Caco-2 (cell line): ENCODE data around the gene NRXN3. TPM values are rescaled to one million over a fixed set of nuclear protein-coding genes. Genes with fewer than 3 reads are reported as not detected.

Source experiments
- BruUV-seq: library from RNA; stranded (reverse); fragments of 400-500 nt; replicated peaks from 2 replicates; lab custom pipeline; 2021; lab: Mats Ljungman, UMichigan
- CTCF ChIA-PET: fragments of 300-600 bp; sonication (Branson Sonifier 250); formaldehyde crosslinking; loops from one replicate; lab custom pipeline; 2022; ENCODE audit warnings: antibody characterized with exemption; lab: Charles Lee
- POLR2A ChIA-PET: fragments of 300-600 bp; sonication (Branson Sonifier 250); formaldehyde crosslinking; loops from one replicate; lab custom pipeline; 2022; ENCODE audit warnings: antibody characterized with exemption; lab: Charles Lee
- DNase-seq, 2 experiments: peaks; one replicate each; pipeline versions ENCODE4 v3.0.0 to v3.0.0-alpha.2; 2020 to 2022
- H3K27me3 ChIP-seq: replicated peaks from 2 replicates; pipeline ENCODE4 v1.6.0; 2011; ENCODE audit warnings: low read length; ENCODE audit not compliant: control insufficient read depth, insufficient read depth
- H3K36me3 ChIP-seq: 2 replicates; pipeline ENCODE4 v1.5.1; 2011; ENCODE audit warnings: low read length; ENCODE audit not compliant: control insufficient read depth, insufficient read depth
- H3K4me1 ChIP-seq: fragments of 250-450 bp; sonication (Bioruptor Pico); 2 replicates; pipeline ENCODE4 v1.5.1; 2020; ENCODE audit warnings: mild to moderate bottlenecking
- H3K4me3 ChIP-seq: 2 replicates; pipeline ENCODE4 v1.5.1; 2011; ENCODE audit warnings: low read depth, mild to moderate bottlenecking, control low read depth, low read length
- H3K9me3 ChIP-seq: fragments of 250-450 bp; sonication (Bioruptor Pico); 2 replicates; pipeline ENCODE4 v1.5.1; 2020; ENCODE audit warnings: mild to moderate bottlenecking, moderate library complexity
- H3K27ac Mint-ChIP-seq: one replicate; pipeline ENCODE4 v1.8.0; 2022; ENCODE audit warnings: mixed read lengths; ENCODE audit not compliant: unreplicated experiment
- H3K27me3 Mint-ChIP-seq: one replicate; pipeline ENCODE4 v1.8.0; 2022; ENCODE audit warnings: mixed read lengths; ENCODE audit not compliant: insufficient read depth, unreplicated experiment
- H3K36me3 Mint-ChIP-seq: one replicate; pipeline ENCODE4 v1.8.0; 2022; ENCODE audit warnings: mild to moderate bottlenecking, mixed read lengths; ENCODE audit not compliant: insufficient read depth, unreplicated experiment
- H3K4me1 Mint-ChIP-seq: one replicate; pipeline ENCODE4 v1.8.0; 2022; ENCODE audit warnings: low read depth, mixed read lengths; ENCODE audit not compliant: unreplicated experiment
- H3K4me3 Mint-ChIP-seq: one replicate; pipeline ENCODE4 v1.8.0; 2022; ENCODE audit warnings: mild to moderate bottlenecking, moderate library complexity, mixed read lengths; ENCODE audit not compliant: unreplicated experiment
- H3K9me3 Mint-ChIP-seq: one replicate; pipeline ENCODE4 v1.8.0; 2022; ENCODE audit warnings: mixed read lengths; ENCODE audit not compliant: unreplicated experiment
- intact Hi-C: fragments of 100-400 bp; cut with micrococcal nuclease; formaldehyde crosslinking; loops from one replicate; pipeline ENCODE4 v1.10.0; 2022; ENCODE audit not compliant: unreplicated experiment
- total RNA-seq: library from RNA; stranded (reverse); gene quantifications from 2 replicates; pipeline ENCODE4 v1.2.3, GENCODE V29; 2022
- TF ChIP-seq, protein P1 (sequence below), 2 experiments: fragments of 200-600 bp in 1 of 2; IDR thresholded peaks; 1 replicate in 1 of 2; 2 replicates in 1 of 2; pipeline versions ENCODE4 v1.5.1 to v1.8.0; 2011 to 2022; ENCODE audit warnings: antibody characterized with exemption in 1 of 2, control low read depth in 1 of 2, inconsistent platforms in 1 of 2, low read depth in 1 of 2, low read length in 1 of 2, mild to moderate bottlenecking in 1 of 2, moderate library complexity in 1 of 2; ENCODE audit not compliant: insufficient read depth in 1 of 2, severe bottlenecking in 1 of 2, unreplicated experiment in 1 of 2

NRXN3 gene
- total RNA-seq, 1 experiment from 2014 or later = 12.4 TPM

DNA sequence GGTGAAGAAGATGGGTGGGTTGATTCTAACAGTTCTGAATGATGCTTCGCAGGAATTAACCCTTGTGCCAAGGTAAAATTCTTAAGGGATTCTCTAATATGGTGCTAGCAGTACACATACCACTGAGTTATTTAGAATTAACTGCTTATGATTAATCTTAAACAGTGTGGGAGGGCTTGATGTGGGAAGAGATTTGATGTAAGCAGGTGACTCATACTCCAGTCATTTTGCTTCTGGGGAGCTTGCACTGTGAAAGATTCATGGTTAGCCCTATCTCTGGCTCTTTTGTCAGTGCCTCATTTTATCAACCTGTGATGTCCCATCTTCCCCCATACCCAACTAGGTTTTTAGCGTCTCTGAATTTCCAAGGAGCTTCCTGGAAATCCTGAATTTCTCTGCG is 83.8 kb downstream of the NRXN3 start:
- Mint-ChIP-seq H3K27ac (no peak overlapping the region), H3K4me3 (no peak overlapping the region), H3K4me1 (no peaks in the 10 kb centered on the region), H3K36me3 (no peaks in the 10 kb centered on the region), H3K27me3 (peaks cover 5% of the 10 kb centered on the region), H3K9me3 (no peaks in the 10 kb centered on the region)
- intact Hi-C loops = no loop called here
- H3K27me3 ChIP-seq = no peaks in the 10 kb centered on the region
- no TSS peak for BruUV-seq
- no peaks in the 10 kb centered on the region for H3K9me3 ChIP-seq
- POLR2A ChIA-PET = no interaction called here
- H3K4me1 ChIP-seq = no peaks in the 10 kb centered on the region
- H3K36me3 ChIP-seq = no peaks in the 10 kb centered on the region
- TF ChIP-seq, protein P1, sequence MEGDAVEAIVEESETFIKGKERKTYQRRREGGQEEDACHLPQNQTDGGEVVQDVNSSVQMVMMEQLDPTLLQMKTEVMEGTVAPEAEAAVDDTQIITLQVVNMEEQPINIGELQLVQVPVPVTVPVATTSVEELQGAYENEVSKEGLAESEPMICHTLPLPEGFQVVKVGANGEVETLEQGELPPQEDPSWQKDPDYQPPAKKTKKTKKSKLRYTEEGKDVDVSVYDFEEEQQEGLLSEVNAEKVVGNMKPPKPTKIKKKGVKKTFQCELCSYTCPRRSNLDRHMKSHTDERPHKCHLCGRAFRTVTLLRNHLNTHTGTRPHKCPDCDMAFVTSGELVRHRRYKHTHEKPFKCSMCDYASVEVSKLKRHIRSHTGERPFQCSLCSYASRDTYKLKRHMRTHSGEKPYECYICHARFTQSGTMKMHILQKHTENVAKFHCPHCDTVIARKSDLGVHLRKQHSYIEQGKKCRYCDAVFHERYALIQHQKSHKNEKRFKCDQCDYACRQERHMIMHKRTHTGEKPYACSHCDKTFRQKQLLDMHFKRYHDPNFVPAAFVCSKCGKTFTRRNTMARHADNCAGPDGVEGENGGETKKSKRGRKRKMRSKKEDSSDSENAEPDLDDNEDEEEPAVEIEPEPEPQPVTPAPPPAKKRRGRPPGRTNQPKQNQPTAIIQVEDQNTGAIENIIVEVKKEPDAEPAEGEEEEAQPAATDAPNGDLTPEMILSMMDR (IDR thresholded peaks at IDR 0.05; ENCODE audit: insufficient read depth in 1 of 2, low read depth in 1 of 2, low read length in 1 of 2, severe bottlenecking in 1 of 2, unreplicated experiment in 1 of 2) = no peak
- H3K4me3 ChIP-seq = no peak overlapping the region
- CTCF ChIA-PET = no interaction called here
- no peak for DNase-seq

DNA sequence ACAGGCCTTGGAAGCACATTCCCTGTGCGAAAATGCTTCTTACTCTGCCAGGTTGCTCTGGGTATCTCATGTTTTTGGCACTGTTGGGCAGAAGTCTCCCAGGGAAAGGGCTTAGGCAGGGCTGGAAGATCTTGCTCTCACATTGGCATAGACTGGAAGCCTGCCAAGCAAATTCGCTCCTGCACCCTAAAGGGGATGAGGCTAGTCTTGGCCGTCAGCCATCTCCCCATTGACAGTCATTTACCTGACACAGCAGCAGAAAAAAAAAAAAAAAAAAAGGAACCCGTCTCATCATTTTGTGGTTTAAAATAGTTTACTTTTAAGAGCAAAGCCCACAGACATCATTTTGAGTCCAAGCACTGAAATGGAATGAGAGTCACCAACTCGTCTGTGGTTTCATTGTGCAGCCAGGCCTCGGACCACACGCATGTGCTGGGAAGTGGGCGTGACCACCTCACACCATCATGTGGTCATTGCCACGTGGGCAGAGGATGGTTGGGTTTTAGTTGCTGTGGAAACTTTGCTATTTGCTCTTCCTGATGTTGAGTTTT is 84.8 kb downstream of the NRXN3 start:
- Histone ChIP-seq H3K27me3 (no peaks in the 10 kb centered on the region), H3K4me1 (no peaks in the 10 kb centered on the region), H3K4me3 (no peak overlapping the region), H3K36me3 (no peaks in the 10 kb centered on the region), H3K9me3 (no peaks in the 10 kb centered on the region)
- ChIA-PET POLR2A (no interaction called here), CTCF (no interaction called here)
- no TSS peak for BruUV-seq
- no peaks in the 10 kb centered on the region for H3K4me1 Mint-ChIP-seq
- intact Hi-C loops = no loop called here
- H3K4me3 Mint-ChIP-seq = no peak overlapping the region
- no peak overlapping the region for H3K27ac Mint-ChIP-seq
- DNase-seq = no peak
- H3K36me3 Mint-ChIP-seq = no peaks in the 10 kb centered on the region
- peaks cover 5% of the 10 kb centered on the region for H3K27me3 Mint-ChIP-seq
- TF ChIP-seq, protein P1 (IDR thresholded peaks at IDR 0.05; ENCODE audit: insufficient read depth in 1 of 2, low read depth in 1 of 2, low read length in 1 of 2, severe bottlenecking in 1 of 2, unreplicated experiment in 1 of 2) = no peak
- no peaks in the 10 kb centered on the region for H3K9me3 Mint-ChIP-seq

DNA sequence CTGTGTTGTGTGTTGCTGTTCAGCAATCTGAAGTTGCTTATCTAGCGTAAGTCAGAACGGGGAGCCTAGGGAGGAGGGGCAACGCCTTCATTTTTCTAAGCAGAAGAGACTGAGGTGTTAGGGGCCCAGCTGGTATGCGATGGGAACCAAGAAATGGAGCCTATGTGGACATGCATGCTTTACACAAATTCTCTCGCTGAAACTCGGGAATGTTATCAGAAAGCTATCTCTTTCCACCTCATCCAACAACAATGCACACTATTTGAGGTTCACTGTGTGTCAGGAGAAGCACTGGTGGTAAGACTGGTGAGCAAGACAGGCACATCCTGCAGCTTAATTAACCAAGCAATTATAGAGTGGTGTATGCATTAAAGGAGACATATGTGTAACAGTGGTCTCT is 89.7 kb downstream of the NRXN3 start:
- Histone ChIP-seq H3K36me3 (no peaks in the 10 kb centered on the region), H3K27me3 (no peaks in the 10 kb centered on the region; the same call in 1 of the 2 replicates), H3K4me1 (no peaks in the 10 kb centered on the region), H3K4me3 (no peak overlapping the region), H3K9me3 (no peaks in the 10 kb centered on the region)
- H3K4me3 Mint-ChIP-seq = no peak overlapping the region
- POLR2A ChIA-PET = no interaction called here
- DNase-seq = no peak
- BruUV-seq = no TSS peak
- CTCF ChIA-PET = interaction anchor here (0.5 kb wide), 1 partner anchor 55 kb away, joined by 13 read pairs; no protein-coding TSS in a partner anchor
- no peaks in the 10 kb centered on the region for H3K36me3 Mint-ChIP-seq
- H3K27me3 Mint-ChIP-seq = peaks cover 14% of the 10 kb centered on the region
- intact Hi-C loops = no loop called here
- no peaks in the 10 kb centered on the region for H3K9me3 Mint-ChIP-seq
- no peaks in the 10 kb centered on the region for H3K4me1 Mint-ChIP-seq
- TF ChIP-seq, protein P1 (IDR thresholded peaks at IDR 0.05; ENCODE audit: insufficient read depth in 1 of 2, low read depth in 1 of 2, low read length in 1 of 2, severe bottlenecking in 1 of 2, unreplicated experiment in 1 of 2) = no peak
- no peak overlapping the region for H3K27ac Mint-ChIP-seq
